ENCODE data around the gene MED22.
"Not testable (repeated sequence)": the region's sequence is repeated elsewhere in the genome, so short reads cannot be mapped to it uniquely, and the experiment has no call there.

The MED22 gene

DNA sequence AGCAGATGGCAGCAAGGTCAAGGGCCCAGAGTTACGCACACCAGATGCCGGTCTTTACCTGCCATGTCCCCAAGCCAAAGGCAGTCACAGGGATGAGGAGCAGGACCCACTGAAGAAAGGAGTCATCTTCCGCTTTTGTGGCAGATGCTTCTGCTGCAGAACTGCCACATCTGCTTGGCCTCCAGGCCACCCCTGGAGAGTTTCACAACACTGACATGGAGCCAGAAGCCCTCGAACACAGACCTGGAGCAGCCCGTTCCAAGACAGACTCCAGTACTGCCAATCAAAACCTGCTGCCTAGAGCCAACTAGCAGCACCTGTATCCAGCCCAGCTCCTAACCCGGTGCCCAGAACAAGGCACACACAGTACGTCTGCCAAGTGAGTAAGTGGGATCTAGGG is 6.8 kb upstream of the MED22 start:
- DNase-seq = no peak

DNA sequence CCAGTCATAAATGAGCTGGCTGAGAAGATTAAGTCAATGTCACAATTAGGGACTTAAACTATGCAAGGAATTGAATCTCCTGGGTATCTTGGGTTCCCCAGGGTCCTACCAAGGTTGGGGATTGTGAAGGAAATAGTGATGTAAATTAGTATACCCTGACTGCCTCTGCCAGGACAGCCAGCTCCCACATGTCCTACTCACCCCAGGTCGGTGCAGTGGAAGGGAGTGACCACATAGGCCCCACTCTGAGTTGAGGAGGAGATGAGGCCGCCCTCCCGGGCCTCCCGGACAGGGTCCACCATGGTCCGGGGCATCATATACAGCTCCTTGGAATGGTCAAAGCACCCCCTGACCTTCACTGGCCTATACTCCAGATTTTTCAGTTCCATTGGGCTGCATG is 5.6 kb upstream of the MED22 start:
- DNase-seq = no peak

DNA sequence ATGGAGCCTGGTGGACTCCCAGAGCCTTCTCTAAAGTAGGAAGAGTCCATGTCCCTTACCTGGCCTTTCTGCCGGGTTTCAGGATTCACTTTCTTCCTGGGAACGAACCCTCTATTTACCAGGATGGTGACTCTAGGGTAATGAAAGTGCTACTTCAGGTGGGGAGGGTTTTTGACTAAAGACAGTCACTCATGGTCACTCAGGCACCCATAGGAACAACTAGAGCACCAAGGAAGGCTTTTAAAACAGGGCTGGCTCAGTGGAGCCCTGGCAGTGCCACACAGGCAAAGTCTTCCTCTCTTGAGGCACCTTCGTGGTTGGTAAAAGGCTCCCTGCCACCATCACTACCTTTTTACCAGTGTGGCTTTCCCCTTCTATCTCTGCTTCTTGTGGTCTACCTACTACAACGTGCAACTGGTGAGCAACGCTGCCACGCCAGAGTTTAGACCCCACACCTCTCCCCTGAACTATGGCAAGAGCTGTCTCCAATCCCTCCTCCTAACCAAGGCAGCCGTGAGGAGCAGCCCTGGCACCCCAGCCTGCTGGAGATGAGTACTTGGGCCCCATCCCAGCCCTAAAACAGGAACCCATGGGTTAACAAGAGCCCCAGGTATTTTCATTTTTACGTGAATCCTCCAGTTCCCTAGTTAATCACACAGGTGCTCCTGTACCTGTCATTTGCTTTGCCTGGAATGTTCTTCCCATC is 4.9 kb upstream of the MED22 start:
- no peak for DNase-seq

DNA sequence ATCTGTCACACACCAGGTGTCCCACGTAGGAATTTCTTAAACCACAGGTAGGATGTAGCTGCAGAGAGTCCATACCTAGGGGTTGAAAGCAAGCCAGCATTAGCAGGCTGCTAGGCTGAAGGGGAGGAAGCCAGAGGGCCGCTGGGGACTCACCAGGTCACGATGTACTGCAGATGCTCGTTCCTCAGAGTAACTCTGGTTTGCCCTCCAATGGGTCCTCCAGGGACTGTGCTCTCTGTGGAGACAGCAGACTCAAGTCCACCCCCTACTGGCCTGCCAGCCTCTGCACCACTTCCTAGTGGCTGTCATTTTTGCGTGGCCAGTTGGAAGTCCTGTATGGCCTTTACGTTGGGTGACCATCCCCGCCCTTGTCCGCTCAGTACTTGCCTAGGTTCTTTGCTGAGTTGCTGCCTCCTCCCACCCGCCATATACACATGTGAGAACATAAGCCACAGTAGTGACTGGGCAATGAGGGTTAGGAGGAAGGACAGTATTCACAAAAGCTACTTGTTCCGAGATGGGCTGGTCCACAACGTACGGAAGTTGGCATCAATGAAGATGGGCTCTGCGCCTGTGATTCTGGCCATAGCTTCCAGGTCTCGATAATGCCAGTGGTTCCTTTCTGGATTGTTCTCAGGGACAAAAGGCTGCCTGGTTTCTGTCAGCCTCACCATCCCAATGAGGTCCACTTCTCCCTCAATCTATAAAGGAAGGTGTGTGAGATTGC is 4.1 kb upstream of the MED22 start:
- no peak for DNase-seq

DNA sequence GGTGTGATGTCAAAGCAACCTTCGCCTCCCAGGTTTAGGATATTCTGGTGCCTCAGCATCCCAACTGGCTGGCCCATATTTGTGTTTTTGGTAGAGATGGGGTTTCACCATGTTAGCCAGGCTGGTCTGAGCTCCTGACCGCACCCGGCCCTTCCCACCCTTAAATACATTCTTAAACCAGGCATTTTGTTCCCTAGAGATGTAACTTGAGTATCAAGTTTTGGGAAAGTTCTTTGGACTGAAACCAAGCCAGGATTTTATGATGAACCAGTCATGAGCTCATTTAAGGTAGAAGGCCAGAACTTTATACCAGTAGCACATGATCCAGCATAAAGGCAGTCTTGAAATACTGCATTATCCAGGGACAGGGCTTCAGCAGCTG is 3.6 kb upstream of the MED22 start:
- DNase-seq = no peak

DNA sequence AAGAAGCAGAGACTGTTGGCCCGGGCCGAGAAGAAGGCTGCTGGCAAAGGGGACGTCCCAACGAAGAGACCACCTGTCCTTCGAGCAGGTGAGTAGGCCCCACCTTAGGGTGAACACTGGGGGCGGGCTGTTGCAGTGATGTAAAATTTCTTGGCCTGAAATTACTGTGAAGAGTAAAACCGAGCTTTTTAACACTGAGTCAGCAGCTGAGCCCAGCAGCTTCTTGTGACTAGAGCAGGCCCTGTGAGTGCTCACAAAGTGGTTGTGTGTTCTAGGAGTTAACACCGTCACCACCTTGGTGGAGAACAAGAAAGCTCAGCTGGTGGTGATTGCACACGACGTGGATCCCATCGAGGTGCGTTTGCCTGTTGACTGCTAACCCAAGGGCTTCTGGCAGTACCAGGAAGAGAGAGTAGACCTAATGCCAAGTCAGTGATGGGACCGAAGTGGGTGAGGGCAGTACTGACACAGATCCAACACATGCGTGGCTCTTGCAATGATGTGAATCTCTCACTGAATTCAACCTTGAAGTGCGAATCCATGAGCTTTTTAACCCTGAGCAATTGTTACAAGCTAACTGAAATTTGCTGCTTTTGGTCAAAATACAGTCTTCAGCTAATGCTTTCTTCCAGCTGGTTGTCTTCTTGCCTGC is 2.2 kb upstream of the MED22 start:
- DNase-seq = no peak

DNA sequence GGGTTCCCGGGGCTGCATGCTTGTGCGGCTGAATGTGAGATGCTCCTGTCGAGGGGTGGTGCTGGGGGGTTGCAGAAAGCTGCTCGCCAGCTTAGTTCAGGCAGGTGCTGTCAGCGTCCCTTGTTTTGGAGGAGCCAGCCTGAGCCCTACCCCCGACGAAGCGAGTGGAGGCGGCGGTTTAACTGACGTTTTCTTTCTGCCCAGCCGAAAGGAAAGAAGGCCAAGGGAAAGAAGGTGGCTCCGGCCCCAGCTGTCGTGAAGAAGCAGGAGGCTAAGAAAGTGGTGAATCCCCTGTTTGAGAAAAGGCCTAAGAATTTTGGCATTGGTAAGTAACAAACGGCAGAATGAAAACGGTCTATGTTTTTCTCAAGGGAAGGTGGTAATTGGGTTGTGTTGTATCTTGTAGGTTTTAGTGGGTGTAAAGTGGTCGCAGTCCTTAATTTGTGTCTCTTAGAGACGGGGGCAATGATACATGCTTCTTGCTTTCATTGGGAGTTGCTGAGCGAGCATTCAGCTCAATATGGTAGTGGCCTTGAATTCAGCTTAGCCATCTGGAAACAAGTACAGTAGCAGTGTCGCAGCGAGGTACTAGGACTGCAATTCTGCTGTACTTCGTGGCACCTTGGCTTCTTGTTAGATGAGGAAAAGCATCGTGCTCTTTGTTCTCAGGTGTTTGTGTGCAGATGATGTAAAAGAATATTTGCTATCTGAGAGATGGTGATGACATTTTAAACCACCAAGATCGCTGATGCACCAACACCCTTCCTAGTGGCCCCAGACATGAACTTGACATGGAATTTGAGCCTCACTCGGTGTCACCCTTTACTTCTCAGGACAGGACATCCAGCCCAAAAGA is 1.0 kb upstream of the MED22 start:
- no peak for DNase-seq

DNA sequence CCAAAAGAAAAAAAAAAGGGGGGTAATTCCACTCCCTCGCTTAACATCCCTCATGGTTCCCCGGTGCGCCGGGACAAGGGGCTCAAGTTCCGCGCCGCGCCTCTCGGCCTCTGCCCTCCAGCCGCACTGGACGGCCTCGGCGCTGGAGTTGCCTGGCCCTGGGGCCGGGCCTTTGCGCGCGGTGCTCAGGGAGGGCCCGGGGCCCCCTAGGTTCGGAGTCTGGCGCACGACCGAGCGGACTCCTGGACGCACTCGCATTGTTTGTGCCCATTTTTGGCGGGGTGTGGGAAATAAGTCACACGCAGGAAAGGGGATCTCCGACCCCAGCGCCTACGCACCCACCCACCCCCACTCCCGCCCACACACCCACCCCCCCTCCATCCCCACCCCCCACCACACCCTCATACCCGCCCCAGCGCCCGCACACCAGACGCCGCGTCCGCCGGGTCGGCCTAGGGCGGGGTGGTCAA is 381 bp downstream of the MED22 start:
- DNase-seq = no peak

DNA sequence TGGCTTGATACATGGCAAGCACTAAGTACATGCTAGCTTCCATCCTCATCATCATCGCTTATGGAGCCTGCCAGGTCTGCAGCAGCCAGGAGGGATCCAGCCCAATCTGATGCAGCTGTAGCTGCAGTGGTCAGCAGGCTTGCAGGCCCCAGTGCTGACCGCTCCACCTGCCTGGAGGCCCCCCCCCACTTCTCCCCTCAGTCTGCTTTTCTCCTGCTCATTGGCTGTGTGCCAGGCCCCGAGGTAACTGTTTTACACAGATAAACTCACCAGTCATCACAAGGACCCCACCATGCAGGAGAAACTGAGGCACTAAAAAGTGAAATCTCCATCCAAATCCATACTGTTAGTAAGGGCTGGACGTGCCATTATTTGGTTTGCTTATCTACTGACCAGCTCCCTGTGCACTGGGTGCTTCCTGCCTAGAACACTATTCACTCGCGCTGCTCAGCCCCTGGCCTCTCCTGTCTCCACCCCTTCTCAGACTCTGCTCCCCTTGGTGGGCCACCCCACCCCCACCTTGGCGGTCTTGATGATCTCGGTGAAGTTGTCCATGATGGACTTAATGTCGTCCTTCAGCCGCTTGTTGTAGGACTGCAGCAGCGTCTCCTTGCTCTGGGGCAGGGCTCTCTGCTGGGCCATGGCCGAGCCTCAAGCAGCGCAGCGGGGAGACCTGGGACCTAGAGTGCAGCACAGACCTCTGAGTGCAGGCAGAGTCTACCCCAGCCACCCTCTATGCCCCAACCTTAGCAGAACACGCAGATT is 1.7 kb downstream of the MED22 start:
- no peak for DNase-seq

DNA sequence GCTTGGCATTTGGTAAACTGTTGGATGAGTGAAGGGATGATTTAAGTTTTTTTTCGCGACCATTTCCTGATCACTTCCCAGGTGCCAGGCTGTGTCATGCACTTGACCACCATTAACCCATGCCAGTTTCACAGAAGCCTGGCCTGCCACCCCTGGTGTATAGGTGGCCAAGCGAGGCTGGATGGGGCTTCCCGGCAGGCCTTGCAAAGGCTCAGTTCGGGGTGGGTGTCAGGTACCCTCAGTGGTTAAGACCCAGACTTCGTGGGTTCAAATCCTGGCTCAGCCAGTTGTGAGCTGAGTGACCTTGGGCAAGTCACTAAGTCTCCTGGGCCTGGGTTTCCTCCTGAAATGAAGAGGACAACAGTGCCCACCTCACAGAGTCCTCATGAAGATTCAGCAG is 2.3 kb downstream of the MED22 start:
- DNase-seq = no peak

DNA sequence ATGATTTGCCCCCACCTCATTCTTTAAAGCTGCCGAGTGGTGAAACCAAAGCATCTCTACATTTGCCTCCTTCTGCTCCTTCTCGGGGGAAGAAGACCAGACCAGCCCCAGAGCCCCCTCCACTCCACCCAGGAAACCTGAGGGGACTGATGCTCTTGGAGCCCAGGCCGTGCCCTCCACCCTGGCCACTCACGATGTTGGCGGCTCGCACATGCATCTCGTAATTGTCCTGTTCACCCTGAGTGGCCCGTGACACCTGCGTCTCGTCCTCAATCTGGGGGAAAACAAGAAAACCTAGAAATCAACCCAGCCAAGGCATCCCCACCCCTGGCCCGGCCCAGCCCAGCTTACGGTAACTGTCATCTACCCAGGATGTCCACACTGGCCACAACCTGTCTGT is 3.0 kb downstream of the MED22 start:
- no peak for DNase-seq

DNA sequence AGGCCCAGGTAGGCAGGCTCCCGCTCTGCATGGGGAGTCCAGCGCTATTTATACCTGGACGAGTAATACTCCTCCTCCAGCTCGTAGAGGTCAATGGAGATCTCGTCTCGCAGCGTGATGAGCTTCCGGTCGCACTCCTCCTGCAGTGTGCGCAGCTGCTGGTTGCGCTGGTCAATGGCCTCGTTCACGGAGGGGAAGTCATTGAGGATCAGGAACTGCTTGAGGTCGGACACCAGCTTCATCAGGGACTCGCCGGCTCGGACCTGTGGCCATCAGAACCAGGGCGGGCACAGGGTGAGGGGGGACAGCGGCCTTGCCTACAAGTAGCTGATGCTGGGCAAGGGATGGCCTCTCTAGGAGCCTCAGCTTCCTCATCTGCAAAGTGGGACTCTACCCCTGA is 3.9 kb downstream of the MED22 start:
- DNase-seq = no peak

DNA sequence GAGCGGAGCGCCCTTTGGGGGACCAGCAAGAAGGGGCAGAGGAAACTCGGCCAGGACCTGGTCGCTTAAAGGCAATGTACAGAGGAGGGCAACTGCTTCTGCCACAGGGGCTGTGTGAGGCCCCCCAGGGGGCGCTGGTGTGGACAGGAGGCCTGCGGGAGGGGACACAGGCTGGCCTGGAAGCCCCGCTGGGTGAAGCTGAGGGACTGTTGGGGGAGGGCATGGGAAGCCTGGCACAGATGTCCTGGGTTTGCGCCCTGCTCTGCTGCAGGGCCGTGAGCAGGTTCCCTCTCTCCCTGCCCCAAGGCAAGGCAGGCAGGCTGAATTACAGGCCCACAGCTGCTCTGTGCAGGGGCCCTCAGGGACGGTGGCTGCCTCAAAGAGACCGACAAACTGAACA is 5.4 kb downstream of the MED22 start:
- no peak for DNase-seq

DNA sequence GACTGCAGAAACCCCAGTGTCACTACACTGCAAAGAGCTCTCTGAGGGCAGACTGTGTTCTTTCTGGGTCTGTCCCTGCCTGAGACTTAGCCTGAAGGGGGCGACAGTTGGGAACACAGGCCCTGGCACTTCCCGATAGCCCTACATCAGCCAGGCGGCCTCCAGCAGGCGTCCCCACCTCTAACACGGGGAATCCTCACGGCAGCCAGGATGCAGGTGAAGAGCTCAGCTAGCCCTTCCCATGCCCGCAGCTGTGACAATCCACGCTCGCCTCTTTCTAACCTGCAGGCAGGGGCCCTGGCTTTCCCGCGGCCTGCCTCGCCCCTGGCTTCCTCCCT is 5.9 kb downstream of the MED22 start:
- DNase-seq = no peak

DNA sequence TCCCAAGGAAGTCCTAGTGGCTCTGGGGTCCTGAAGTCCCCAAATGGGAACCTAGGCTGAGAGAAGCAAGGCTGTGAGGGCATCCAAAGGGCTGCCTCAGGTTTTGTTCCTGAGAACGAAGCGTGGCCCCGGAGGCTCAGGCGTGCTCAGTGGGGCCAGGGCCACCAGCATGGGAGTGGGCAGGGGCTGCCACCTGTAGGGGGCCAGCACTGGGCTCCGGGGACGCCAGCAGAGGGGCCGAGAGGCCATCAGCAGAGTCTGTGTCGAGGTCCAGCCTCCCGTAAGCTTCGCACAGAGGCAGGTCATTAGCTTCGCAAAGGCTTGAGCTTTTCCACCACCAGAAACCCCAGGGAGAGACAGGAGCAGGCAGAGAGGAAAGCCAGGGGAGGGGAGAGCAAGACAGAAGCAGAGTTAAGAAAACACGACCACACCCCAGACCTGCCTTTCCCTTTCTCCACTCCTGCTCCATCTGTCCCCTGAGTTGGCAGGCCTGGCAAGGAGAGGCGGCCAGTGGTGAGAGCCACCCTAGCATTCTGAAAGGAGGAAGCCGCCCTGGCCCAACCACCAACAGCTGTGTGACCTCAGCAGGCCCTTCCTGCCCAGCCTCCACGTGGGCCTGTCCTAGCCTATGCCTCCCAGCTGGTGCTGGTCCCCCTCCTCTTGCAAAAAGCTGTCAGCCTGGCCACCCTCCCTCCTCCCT is 6.4 kb downstream of the MED22 start:
- peak in 1 of 2 donors; percentile 30 for DNase-seq

DNA sequence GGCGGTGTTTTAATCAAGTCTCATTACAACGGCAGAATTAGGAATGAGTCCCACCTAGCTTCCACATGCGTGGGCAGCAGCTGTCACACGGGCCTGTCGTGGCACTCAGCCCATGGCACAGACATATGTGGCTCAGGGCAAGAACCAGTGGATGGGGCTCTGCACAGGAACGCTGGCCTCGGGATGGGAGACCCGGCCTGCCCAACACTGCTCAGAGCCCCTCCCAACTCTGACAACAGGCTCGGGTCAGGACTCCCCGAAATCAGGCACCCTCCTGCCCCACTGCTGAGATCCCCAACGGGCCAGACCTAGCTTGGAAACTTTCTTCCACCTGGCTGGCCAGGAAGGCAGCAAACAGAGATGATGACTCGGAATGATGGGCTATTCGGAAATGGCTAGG is 7.0 kb downstream of the MED22 start:
- DNase-seq = no peak

DNA sequence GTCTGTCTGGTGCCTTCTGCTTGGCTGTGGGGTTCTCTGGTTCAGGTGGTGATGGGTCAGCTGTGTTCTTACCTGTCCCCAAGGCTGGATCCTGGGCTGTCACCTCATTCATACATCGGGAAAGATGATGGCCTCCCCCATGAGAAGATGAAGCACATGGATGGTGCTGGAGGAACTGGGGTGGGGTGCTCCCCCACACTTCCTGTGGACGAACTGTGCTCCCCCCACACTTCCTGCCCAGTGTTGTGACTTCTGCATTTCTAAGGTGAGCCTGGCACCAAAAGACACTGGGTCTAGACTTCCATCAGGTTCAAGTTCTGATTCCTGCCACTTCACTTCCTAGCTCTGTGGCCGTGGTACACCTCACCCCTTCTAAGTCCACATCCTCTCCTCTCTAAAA is 7.7 kb downstream of the MED22 start:
- no peak for DNase-seq

DNA sequence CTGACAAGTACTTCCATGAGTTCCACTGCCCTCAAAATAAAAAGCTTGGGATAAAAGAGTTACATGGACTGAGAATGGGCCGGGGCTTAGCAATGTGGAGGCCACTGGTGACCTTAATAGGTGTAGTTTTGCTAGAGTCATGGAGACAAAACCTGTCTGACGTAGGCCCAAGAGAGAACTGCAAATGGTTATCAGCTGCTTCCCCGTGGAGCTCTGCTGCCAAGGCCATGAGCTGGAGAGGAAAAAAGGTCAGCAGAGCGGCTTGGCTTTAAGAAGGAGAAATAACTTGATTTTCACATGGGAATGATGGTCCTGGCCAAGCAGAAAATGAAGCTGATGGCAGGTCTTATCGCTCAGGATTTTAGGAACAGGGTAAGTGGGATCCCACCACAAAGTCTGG is 8.3 kb downstream of the MED22 start:
- DNase-seq = no peak

DNA sequence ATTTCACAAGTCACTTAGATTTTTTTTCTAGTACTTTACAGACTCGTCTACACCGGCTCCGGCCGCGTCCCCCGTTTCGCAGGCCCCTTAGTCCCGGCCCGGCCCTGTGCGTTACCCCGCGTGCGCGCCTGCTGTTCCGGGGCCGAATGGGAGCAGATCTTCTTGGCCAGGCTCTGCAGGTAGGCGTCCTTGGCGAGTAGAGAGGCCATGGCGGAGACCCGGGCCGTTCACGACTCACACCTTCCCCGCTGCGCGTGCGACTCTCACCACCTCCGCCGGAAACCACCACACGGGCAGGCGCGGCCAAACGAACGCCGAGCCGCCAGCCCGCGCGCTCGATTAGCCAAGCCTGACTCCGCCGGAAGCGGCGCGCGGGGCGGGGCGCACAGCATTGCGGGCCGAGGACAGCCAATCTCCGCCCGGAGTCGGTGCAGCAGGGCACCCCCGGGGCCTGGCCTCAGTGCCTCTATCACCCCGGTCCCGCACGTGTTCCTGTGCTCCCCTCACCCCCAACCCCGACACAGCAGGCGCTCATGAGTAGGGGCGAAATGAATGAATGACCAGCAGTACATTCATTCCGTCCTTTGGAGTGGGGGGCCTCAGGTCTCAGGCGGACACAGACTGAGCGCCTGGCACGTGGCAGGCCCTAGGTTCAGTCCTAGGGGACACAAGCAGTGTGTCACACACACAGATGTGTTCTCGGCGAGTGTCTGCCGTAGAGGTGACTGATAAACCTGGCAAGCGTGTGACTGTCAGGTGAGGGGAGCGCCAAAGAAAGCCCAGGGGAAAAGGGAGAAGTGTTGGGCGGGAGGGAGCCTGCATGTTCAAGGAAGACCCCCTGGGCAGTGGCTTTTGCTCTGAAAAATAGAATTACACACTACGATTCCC is 11.8 kb downstream of the MED22 start, which contains the start of gene SURF6:
Gene SURF6 (minus strand): TSS at position 265 of the 888 bp plus-strand sequence. CDS start 56 bp downstream, at position 209.
- peak; percentile 77 to 84 for DNase-seq

DNA sequence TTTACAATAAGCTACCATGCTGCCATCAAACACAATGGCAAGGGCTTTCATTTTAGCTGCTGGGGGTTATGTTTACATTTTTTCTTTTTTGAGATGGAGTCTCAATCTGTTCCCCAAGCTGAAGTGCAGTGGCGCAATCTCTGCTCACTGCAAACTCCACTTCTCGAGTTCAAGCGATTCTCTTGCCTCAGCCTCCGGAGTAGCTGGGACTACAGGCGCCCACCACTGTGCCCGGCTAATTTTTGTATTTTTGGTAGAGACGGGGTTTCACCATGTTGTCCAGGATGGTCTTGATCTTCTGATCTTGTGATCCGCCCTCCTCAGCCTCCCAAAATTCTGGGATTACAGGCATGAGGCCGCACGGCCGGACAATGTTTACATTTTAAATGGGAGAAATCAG is 13.0 kb downstream of the MED22 start:
- DNase-seq = not testable (repeated sequence)

DNA sequence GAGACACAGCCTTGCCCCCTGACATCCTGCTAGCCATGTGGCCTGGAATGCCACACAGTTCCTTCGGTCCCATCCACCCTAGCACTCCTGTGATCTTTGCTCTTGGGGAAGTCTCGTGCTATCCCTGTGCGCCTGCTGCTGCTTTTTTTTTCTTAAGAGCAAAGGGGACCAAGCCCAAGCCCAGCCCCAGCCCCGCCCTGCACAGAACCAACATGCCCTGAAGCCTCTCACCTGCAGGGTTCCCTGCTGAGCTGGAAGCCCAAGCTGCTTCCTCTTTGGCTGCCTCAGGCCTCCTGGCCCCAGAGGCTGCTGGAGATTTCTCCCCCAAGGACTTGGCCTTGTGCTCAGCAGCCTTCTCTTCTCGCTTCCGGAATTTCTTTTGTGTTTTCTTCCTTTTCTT is 13.8 kb downstream of the MED22 start:
- DNase-seq = no peak

Data from hippocampal formation (tissue), 2 donors.